Stimulated activated CD8-positive, alpha-beta memory T cell treated with anti-CD3 and anti-CD28 coated beads, Interleukin-7, amount 100 ng/mL, for 24 hours (primary cell): ENCODE measurements around the gene PLPP1.

Source experiments
- DNase-seq: peaks from one replicate; pipeline ENCODE4 v3.0.0-alpha.2; 2020; ENCODE audit warnings: low read depth

Gene PLPP1

DNA sequence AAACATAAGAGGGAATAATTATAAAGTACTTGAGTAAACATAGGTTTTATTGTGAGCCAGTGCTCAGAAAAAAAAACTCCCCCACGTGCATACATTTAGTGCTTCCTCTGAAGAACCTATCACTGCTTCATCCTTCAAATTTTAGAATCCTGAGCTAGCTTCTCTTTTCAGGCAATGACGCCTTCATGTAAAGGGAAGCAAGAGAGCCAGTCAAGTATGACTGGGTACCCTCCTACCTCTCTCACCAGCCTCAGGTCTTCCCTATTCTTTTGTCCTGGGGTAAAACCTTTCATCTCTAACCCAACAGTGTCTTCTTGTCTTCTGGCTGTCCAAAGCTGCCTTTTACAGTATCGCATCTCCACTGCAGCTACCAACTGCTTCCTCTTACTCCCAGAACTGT, 32.0 kb downstream of the PLPP1 start:
- DNase-seq = no peak

DNA sequence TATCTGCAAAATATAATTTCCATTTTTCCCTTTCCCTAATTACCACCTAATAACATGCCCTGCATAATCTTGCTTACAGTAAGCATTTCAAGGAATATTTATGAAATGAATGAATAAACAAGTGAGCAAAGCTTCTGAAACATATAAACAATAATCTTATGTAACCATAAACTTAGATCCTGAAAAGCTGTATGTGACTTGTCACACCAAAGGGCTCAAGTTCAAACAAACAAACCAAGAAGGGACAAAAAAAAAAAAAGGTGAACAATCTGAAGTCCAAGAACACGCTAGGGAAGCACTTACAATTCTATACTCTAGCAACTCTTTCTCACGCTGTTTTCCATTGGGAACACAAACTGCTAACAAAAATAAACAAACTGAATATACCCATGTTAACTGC, 36.3 kb downstream of the PLPP1 start:
- DNase-seq = no peak

DNA sequence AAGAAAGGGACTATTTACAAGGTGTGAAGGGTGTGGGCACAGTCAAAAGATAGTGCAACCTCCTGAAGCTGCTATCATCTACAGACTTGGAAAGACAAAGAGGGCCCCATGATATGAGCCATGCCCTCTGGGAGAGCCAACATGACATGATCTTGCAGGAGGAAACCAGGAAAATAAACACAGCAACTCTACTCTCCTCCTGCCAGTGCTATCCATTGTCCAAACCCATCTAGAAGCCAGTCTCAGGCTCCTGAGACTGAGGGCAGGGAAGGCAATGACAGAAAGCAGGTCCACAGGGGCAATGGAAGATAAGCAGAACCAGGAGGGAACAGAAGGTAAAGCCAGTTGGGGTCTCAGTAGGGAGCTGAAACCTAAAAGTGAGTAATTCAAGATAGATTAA, 37.1 kb downstream of the PLPP1 start:
- DNase-seq = no peak

DNA sequence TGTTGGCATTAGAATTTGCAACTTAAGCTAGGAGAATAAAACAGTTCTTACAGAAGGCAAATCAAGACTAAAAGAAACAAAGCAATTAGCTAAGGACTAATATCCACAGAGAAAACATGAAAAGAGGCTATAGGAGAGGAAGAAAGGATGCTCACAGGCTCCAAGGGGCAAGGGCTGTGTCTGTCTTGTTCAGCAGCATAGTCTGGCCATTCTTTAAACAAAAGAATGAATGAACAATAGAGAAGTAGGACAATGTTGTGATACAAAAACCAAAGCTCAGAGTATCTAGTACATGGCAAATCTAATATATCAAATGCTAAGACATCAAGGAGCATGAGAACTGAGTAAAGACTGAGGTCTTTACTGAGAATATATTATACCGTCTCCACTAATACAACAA, 39.5 kb downstream of the PLPP1 start:
- no peak for DNase-seq

DNA sequence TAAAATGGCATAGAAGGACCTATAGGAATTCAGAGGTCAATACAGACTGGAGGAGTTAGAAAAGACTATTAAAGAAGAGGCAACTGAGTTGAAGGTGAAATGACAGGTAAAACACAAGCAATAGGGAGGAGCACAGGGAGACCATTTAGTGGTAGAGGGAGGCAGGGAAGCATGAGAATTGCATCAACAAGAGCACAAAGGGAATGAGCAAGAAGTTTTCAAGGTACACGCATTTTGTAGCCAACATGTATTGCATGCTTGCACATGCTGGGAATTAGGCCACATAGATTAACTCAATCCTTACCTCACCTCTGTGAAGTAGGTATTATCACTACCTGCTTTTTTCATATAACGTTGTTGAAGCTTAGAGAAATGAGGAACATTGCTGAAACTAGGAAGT, 42.3 kb downstream of the PLPP1 start:
- no peak for DNase-seq

DNA sequence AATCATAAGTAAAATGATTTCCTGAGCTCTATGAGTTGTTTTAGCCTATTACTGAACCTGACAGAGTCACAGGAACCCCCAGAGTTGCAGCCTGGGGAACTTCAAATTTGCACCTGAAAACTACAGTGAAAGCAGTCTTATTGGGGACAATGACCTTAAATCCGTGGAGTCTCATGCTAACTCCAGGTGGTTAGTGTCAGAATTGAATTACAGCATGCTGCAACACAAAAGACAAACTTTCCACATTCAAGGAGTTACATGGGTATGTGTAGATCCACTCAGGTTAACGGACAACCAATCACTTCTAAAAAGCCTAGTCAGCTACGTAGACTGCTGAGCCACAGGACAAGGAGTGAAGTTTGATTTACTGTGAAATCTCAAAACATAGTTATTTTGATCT, 49.7 kb downstream of the PLPP1 start:
- no peak for DNase-seq

DNA sequence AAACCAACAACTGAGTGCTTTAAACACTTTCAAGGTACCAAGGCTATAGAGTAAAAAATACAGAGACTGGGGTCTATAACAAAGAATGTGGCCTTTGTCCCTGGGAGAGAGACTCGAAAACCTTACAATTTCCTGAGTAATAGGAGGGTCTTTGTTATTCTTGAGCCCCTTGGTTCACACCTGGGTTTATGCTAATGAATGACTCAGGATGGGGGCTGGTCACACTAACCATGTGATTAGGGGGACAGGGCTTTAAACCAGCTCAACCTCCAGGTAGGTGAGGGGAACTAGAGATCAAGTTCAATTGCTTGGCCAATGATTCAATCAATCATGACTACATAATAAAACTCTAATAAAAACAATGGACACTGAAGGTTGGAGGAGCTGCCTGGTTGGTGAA, 50.2 kb downstream of the PLPP1 start:
- no peak for DNase-seq

DNA sequence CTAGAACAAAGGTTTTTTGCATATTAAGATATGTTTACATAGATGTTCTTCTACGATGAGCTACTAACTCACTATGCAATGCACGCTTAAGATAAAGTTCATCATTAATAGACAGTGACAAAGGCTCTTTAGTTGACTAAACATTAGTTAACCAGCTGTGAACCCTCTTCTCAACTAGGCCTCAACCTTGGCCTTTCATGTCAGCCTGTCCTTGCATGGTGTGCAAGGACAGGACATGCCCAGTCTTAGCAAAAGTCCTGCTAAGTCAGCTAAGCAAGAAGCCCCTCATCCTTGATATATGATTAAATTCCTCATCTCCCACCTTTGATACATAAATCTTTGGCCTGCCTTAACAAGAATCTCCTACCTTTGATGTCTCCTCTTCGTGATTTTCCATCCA, 50.9 kb downstream of the PLPP1 start:
- no peak for DNase-seq

DNA sequence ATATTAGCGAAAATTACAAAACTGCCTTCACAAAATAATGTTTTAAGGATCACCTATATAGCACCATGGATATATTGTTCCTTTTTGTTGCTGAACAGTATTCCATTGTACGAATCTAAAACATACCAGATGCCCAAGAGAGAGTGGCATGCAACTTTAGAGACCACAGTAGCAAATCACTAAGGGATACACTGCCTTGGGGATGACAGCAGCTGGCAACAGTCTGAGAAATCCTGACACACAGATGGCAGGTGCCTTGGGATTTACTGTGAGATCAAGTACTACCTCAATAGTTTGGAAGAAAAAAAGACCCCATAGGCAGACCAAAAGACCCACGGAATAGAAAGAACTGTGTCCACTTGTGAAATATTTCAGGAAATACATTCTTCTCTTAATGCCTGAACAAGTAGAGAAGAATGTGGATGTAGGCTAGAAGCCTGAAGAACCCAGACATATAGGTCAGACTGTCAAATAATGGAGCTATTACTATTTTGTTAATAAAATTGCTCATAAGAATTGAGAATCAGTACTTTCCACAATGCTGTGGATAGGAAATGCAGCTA, 53.4 kb downstream of the PLPP1 start:
- no peak for DNase-seq

DNA sequence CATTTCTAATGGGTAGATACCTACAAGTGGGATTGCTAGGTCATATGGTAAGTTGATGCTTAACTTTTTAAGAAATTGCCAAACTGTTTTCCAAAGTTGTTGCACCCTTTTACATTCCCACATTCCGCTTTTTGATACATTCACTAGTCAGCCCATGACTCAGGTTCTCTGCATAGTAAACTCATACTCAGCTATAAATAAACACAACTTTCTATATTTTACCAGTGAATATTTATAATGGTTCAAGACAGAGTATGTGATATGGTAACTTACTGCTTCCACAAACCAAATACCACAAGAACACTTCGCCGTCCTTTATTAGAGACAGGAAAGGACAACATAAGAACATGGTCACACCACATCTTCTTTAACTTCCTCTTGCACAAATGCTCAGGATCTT, 54.0 kb downstream of the PLPP1 start:
- DNase-seq = no peak

DNA sequence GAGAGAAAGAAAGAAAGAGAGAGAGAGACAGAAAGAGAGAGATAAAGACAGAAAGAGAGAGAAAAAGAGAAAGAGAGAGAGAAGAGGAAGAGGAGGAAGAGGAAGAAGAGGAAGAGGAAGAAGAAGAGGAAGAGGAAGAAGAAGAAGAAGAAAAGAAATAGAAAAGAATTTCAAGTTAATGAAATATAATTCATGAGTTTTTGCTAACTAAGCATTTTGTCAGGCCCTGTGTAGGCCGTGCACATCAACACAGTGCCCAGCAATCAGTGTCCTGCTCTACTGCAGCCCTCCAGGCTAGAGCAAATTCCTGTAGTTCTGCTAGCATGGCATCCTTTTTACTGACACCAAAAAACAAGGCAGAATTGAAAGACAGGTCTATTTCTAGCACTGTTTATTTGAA, 62.1 kb downstream of the PLPP1 start:
- no peak for DNase-seq

DNA sequence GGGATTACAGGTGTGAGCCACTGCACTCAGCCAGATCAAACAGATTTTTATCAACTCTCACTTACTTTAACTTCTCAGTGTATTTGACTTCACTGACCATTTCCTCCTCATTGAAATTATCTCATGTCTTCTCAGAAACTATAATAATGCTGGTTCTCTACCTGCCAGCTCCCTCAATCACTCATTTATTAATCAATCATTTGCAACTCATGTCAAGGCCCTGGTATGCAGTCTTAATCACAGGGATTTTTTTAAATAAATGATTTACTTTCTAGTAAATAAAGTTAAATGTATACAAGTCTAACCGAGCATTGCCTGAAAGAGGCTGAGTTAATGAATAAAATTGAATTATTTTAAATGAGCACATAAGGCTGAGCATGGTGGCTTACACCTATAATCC, 63.3 kb downstream of the PLPP1 start:
- DNase-seq = no peak

DNA sequence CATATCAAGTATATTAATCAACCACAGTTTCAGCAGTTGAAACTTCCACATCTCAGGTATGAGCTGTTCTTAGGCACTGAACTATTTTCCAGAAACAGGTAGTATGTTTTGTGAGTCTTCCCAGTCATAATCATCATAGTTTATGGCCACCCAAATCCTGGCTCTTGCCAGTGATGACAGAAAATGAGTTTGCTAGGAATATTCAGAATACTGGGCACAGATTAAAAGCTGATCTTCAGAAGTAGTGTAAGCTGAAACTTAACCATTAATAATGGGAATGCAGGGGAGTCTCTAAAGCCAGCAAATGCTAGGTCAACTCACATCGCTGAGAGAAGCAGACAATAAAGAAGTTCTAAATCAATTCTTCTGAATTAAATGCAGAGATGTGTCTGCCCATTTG, 64.5 kb downstream of the PLPP1 start:
- DNase-seq = no peak

DNA sequence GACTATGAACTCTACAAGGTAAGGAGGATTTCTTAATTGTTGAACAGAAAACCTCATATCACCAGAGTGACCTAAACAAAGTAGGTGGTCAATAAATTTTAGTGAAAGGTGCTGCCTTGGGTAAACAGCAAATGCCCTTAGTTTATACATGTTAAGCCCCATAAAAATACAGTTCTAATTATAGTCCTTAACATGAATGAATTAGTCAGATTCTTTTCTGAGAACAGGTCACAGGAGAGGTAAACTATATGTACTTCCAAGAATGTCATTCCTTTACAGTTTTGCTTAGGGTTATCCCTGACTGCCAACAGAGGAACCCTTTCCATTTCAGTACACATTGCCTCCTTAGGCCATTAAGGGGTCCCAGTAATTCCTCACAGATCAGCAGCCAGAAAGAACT, 64.9 kb downstream of the PLPP1 start:
- DNase-seq = no peak

DNA sequence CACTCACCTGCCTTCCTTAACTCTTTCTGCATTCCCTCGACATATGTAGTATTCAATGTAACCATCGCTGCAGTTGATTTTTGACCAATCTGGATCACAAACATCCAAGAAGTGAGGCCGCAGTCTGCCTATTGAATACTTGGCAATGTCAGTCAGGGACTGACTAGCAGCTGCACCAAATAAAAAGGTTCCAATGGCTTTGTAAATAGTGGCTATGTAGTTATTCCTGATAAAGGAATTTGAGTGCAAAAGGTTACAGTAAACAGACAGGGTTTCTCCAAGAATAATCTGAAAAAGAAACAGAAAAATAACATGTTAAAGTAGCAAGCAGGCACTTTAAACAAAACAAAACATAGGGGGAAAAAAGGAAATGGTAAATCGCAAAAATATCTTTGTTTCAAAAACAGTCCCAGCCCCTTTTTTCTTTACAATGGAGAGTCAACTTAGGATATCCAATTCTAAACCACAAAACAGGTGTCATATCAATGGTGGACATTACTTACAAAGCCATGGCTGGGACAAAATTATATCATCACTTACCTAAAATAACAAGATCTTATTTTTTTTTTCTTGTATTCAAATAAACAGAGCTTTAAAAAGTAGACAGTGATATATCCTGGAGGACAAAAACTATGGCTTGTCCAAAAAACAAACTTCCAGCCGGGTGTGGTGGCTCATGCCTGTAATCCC, 66.8 kb downstream of the PLPP1 start:
- DNase-seq = no peak

DNA sequence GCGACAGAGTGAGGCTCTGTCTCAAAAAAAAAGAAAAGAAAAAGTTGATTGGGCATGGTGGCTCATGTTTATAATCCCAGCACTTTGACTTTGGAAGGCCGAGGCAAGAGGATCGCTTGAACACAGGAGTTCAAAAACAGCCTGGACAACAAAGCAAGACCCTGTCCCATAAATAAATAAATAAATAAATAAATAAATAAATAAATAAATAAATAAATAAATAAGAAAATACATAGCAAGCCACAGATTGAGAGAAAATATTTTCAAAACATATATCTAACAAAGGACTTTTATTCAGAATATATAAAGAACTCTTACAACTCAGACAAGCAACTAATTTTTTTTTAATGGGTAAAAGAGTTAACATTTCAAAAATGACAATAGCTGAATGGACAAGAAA, 71.2 kb downstream of the PLPP1 start:
- DNase-seq = no peak

DNA sequence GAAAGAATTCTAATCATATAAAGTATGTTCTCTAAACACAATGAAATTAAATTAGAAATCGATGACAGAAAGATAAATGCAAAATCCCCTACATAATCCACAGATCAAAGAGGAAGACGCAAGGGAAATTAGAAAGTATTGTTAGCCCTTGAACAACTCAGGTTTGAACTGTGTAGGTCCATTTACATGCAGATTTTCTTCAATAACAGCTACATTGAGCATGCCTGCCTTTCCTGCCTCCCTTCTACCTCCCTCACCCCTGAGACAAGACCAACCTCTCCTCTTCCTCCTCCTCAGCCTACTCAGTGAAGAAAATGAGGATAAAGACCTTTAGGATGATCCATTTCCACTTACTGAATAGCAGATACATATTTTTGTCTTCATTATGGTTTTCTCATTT, 75.2 kb downstream of the PLPP1 start:
- no peak for DNase-seq

DNA sequence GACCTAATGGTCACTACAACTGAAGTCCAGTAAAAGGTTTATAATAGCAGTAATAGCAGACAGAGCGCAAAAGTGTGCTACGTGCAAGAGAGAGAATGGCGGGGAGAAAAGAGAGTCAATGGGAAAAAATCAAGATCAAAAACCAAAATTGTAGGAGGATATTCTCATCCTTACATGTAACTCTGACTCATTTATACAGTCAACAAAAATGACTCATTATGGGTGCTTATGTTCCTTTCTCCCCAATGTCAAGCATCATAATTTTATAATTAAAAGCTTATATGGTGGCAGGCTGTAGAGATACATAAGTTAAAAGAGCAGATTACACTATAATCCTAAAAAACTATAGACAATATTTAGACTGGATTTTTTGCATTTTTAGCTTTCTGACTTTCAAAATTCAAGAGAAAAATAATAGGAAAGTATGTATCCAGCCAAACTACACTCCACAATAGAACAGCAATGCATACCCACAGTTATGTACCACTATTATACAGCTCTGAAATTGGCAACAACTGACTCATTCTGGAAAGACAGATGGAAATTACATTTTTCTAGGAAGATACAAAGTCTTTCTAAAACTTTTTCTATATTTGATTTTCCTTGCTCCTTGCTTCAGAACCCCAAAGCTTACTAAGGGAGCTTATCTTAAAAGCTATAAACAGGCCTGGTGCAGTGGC, 78.4 kb downstream of the PLPP1 start:
- no peak for DNase-seq

DNA sequence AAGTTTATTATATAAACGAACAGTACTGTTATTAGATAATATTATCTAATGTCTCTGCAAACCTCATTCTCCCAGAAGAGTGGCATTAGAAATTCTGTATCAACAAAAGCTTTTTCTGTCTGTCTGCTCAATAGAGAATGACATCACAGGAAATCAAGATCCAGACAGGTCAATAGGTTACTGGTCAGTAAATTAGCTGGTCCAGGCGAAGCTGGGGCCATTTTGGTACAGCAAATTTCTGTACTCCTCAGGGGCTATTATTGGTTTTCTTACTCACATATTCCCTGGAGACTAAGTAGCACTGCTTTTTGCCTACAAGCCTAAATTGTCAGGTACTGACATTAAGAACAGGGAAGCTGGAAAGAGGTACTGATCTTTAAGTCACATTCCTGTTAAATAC, 80.5 kb downstream of the PLPP1 start:
- DNase-seq = no peak

DNA sequence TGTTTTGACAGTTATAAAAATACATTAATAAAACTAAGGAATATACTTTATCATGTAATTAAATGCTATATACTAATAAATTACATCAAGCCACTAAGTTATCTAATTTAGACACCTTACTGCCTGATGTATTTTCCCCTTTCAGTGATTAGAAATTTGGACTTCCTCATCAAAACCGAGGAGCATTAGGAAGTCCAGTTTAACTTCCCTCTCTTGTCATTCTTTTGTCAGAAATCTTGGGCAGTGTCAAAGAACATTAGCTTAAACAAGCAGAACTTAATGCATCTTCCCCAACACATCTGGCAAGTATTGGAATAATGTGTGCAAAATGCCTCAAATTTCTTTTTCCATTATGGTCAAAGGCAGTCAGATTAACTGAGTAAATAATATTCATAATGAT, 81.6 kb downstream of the PLPP1 start:
- DNase-seq = no peak

DNA sequence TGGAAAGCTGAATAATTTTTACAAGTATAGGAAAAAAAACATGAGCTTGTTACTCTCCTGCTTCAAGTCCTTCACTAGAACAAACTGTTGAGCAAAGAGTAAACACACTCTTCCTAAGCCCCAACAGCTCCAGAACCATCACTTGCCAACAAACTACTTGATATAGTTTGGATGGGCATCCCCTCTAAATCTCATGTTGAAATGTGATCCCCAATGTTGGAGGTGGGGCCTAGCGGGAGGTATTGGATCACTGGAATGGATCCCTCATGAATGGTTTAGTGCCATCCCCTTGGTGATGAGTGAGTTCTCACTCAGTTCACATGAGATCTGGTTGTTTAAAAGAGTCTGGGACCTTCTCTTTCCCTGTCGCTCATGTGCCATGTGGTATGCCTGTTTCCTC, 82.8 kb downstream of the PLPP1 start:
- no peak for DNase-seq

DNA sequence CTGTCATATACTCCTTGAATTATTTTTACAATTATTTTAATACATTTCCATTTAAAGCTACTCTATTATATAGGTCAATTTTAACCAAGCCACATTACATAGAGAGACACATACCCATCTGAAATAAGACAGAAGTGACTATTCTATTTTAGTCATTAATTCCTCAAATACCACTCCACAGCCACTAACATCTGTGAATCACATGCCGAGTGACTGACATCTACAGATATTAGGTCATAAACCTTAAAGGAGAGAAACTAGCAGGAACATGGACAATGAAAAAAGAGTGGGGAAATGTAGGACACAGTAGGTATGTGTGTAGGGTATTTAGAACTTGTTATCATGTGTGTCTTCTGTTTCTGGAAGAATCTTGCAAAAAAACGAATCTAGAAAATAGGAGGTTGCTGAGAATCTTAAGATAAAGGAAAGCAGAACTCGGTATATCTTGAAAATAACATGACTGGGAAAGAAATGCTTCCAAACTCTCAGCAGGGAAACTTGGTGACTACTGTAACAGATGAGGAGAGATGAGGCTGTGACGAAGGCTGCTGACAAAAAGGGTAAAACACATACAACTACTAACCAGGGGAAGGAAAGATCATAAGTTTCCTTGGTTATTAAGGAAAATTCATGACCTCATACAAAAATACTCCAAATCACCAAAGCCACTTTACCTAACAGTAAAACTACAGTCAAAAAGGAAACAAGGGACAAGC, 84.6 kb downstream of the PLPP1 start:
- DNase-seq = no peak

DNA sequence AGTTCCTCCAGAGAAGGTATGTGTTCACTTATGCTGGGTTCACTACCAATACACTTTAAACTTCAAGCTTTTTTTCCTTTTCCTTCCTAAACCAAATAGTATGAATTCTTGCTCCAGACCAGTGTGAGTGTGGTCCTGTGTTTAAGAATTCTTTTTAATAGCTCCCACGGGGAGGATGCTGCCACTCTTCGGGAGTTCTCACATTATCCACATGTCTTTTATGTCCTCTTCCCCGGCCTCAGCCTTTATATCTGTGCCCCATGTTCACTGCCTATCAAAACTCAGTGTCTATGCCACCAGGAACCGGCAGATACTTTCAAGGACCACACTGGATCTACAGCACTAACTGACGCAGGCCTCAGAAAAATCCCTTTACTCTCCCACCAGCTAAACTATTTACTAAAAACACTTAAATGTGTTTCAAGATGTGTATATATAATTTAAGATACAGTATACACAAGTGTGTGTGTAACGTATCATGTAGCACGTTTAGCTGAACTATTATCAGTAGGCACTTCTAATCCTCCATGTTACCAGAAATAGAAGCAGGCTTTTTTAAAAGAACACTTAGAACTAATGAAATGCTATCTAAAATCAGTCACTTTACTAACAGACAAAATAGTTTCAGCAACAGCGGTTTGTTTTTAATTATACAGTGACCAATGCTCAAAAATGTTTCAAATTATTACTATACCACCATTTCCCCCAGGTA, 88.0 kb downstream of the PLPP1 start:
- DNase-seq = no peak
